SK-N-SH (cell line): ENCODE results near the gene NEU4.

Source experiments
- POLR2AphosphoS5 ChIP-seq: IDR thresholded peaks from 2 replicates; pipeline ENCODE4 v1.6.1; 2012; ENCODE audit warnings: low read depth, low read length
- RCOR1 ChIP-seq: fragments of 150-350 bp; IDR thresholded peaks from 2 replicates; pipeline ENCODE4 v1.6.1; 2017; ENCODE audit warnings: antibody characterized with exemption, low read length
- TF ChIP-seq, protein P1 (sequence below): fragments of 200-600 bp; sonication (generic); IDR thresholded peaks from 2 replicates; pipeline ENCODE4 v1.6.1; 2017; ENCODE audit warnings: antibody characterized with exemption, mild to moderate bottlenecking, moderate library complexity

DNA sequence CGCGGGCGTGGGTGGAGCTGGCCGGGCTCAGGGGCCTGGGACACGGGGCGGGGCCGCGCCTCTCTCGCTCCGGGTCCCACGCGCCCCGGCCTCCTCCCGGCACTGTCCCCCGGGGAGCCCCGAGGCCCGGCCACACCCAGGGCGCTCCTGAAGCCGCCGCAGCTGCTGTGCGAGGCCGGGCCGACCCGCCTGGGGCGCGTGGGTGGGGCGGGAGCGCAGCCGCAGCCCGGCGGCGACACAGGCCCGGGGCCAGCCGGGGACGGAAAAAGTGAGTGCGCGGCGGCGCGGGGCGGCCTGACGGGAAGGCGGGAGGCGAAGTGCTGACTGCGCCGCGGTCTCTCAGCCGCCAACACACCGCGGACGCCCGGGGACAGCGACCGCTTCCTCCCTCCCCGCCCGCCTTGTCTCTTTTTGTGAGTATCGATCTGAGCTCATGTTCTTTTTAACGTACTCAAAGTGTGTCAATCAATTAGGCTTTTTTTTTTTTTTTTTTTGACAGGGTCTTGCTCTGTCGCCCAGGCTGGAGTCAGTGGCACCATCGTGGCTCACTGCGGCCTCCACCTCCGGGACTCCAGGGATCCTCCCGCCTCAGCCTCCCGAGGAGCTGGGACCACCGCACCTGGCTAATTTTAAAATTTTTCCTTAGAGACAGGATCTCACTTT, 35.2 kb downstream of the NEU4 start:
- TF ChIP-seq, protein P1, sequence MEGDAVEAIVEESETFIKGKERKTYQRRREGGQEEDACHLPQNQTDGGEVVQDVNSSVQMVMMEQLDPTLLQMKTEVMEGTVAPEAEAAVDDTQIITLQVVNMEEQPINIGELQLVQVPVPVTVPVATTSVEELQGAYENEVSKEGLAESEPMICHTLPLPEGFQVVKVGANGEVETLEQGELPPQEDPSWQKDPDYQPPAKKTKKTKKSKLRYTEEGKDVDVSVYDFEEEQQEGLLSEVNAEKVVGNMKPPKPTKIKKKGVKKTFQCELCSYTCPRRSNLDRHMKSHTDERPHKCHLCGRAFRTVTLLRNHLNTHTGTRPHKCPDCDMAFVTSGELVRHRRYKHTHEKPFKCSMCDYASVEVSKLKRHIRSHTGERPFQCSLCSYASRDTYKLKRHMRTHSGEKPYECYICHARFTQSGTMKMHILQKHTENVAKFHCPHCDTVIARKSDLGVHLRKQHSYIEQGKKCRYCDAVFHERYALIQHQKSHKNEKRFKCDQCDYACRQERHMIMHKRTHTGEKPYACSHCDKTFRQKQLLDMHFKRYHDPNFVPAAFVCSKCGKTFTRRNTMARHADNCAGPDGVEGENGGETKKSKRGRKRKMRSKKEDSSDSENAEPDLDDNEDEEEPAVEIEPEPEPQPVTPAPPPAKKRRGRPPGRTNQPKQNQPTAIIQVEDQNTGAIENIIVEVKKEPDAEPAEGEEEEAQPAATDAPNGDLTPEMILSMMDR: no peak
- TF ChIP-seq POLR2AphosphoS5: no peak
- TF ChIP-seq RCOR1: no peak
